ENCODE results near the gene SMAD9. TPM values are rescaled to one million over a fixed set of nuclear protein-coding genes. Genes with fewer than 3 reads are reported as not detected.

SMAD9 gene
- total RNA-seq, 1 donor from 2014 or later, result 11.5 TPM

- intact Hi-C loops (cut with DNase I), result no loop called here
Observed at GRCh38 chr13:36834299-36834698, 85.7 kb downstream of the SMAD9 start.

GRCh38 chr13:36831291-36831690 lies 88.7 kb downstream of the SMAD9 start:
- no peak for DNase-seq (ENCODE audit: low spot score)
- intact Hi-C loops (cut with DNase I), result no loop called here

More at GRCh38 chr13:36834299-36834698, 85.7 kb downstream of the SMAD9 start:
- DNase-seq (ENCODE audit: low spot score), result no peak

GRCh38 chr13:36829753-36830152 lies 90.3 kb downstream of the SMAD9 start:
- no peak for DNase-seq (ENCODE audit: low spot score)
- intact Hi-C loops (cut with DNase I), result no loop called here

- DNase-seq (ENCODE audit: low spot score), result no peak
- intact Hi-C loops (cut with DNase I), result no loop called here
Observed at GRCh38 chr13:36822785-36823184, 97.3 kb downstream of the SMAD9 start.

- DNase-seq (ENCODE audit: low spot score), result no peak
- intact Hi-C loops (cut with DNase I), result no loop called here
Observed at GRCh38 chr13:36820222-36820621, 99.8 kb downstream of the SMAD9 start.

GRCh38 chr13:36819739-36820090 lies 100.3 kb downstream of the SMAD9 start:
- no peak for DNase-seq (ENCODE audit: low spot score)
- intact Hi-C loops (cut with DNase I), result no loop called here

GRCh38 chr13:36818804-36819738 lies 101.0 kb downstream of the SMAD9 start, which contains the start of gene RFXAP:
RFXAP (plus strand) TSS chr13:36819222; CDS start chr13:36819358, 136 bp downstream.
- intact Hi-C loops (cut with DNase I), result no loop called here
- peak; percentile 95 for DNase-seq (ENCODE audit: low spot score)

GRCh38 chr13:36817996-36818803 lies 101.8 kb downstream of the SMAD9 start:
- no peak for DNase-seq (ENCODE audit: low spot score)
- intact Hi-C loops (cut with DNase I), result no loop called here

GRCh38 chr13:36815062-36815461 lies 105.0 kb downstream of the SMAD9 start:
- DNase-seq (ENCODE audit: low spot score), result no peak
- intact Hi-C loops (cut with DNase I), result no loop called here

GRCh38 chr13:36814465-36814864 lies 105.6 kb downstream of the SMAD9 start:
- no peak for DNase-seq (ENCODE audit: low spot score)
- intact Hi-C loops (cut with DNase I), result no loop called here

- no peak for DNase-seq (ENCODE audit: low spot score)
- intact Hi-C loops (cut with DNase I), result no loop called here
Observed at GRCh38 chr13:36813225-36813624, 106.8 kb downstream of the SMAD9 start.

GRCh38 chr13:36807616-36808015 lies 112.4 kb downstream of the SMAD9 start:
- intact Hi-C loops (cut with DNase I), result no loop called here
- DNase-seq (ENCODE audit: low spot score), result no peak

GRCh38 chr13:36806102-36806501 lies 113.9 kb downstream of the SMAD9 start:
- DNase-seq (ENCODE audit: low spot score), result no peak
- intact Hi-C loops (cut with DNase I), result no loop called here

- no peak for DNase-seq (ENCODE audit: low spot score)
- intact Hi-C loops (cut with DNase I), result no loop called here
Observed at GRCh38 chr13:36804588-36804987, 115.5 kb downstream of the SMAD9 start.

- no peak for DNase-seq (ENCODE audit: low spot score)
- intact Hi-C loops (cut with DNase I), result no loop called here
Observed at GRCh38 chr13:36801035-36801434, 119.0 kb downstream of the SMAD9 start.

- no peak for DNase-seq (ENCODE audit: low spot score)
Observed at GRCh38 chr13:36796052-36796451, 124.0 kb downstream of the SMAD9 start.

GRCh38 chr13:36795463-36795862 lies 124.6 kb downstream of the SMAD9 start:
- intact Hi-C loops (cut with DNase I), result no loop called here

More at GRCh38 chr13:36796052-36796451, 124.0 kb downstream of the SMAD9 start:
- intact Hi-C loops (cut with DNase I), result no loop called here

More at GRCh38 chr13:36795463-36795862, 124.6 kb downstream of the SMAD9 start:
- DNase-seq (ENCODE audit: low spot score), result no peak

Measured in cardiac septum (tissue), 1 donor.